H1 (cell line): Measurements from ENCODE around the gene TBC1D10A. TPM values are rescaled to one million over a fixed set of nuclear protein-coding genes. Genes with fewer than 3 reads are reported as not detected.
A peak's percentile ranks its signal among the peaks of the same experiment; 100 is the strongest.

Experiments
- CTCF ChIA-PET: fragments of 300-600 bp; sonication (Branson Sonifier 250); formaldehyde crosslinking; loops from one replicate; lab custom pipeline; 2021; ENCODE audit not compliant: partially characterized antibody; lab: Charles Lee
- POLR2A ChIA-PET: fragments of 300-600 bp; sonication (Branson Sonifier 250); formaldehyde crosslinking; loops from one replicate; lab custom pipeline; 2021; ENCODE audit warnings: inconsistent platforms; ENCODE audit not compliant: partially characterized antibody; lab: Charles Lee
- DNase-seq, 2 experiments: peaks; one replicate each; pipeline versions ENCODE4 v3.0.0 to v3.0.0-alpha.2; 2010 to 2022; ENCODE audit warnings: low spot score in 2 of 2, low read depth in 1 of 2, mixed read lengths in 1 of 2
- FAIRE-seq: peaks from 2 replicates; lab custom pipeline; 2011; peaks lifted over from hg19 to GRCh38; lab: Jason Lieb, UNC
- H2AFZ ChIP-seq: 2 replicates; pipeline ENCODE4 v1.8.1; 2012; ENCODE audit warnings: low read length, inconsistent platforms
- H2AK5ac ChIP-seq: 2 replicates; pipeline ENCODE4 v1.6.1; 2013; ENCODE audit warnings: low read depth, low read length
- H2BK120ac ChIP-seq: replicated peaks from 2 replicates; pipeline ENCODE3; 2013; ENCODE audit warnings: low read depth, low read length, inconsistent platforms
- H2BK12ac ChIP-seq: 2 replicates; pipeline ENCODE4 v1.6.1; 2013; ENCODE audit warnings: low read depth, low read length
- H2BK15ac ChIP-seq: 2 replicates; pipeline ENCODE4 v1.6.1; 2013; ENCODE audit warnings: low read length
- H2BK20ac ChIP-seq: 2 replicates; pipeline ENCODE4 v1.6.1; 2013; ENCODE audit warnings: low read length
- H2BK5ac ChIP-seq: 2 replicates; pipeline ENCODE4 v1.6.1; 2013; ENCODE audit warnings: low read depth, low read length
- H3K14ac ChIP-seq: 2 replicates; pipeline ENCODE4 v1.6.1; 2013; ENCODE audit warnings: inconsistent platforms; ENCODE audit not compliant: insufficient read length
- H3K18ac ChIP-seq: 2 replicates; pipeline ENCODE4 v1.6.1; 2013; ENCODE audit warnings: low read length; ENCODE audit errors: extremely low read depth
- H3K23ac ChIP-seq: 2 replicates; pipeline ENCODE4 v1.6.1; 2013; ENCODE audit warnings: inconsistent platforms; ENCODE audit not compliant: insufficient read length
- H3K23me2 ChIP-seq: 2 replicates; pipeline ENCODE4 v1.6.1; 2013; ENCODE audit warnings: low read depth, low read length
- H3K27ac ChIP-seq: 2 replicates; pipeline ENCODE4 v1.6.1; 2011; ENCODE audit warnings: low read depth, low read length, inconsistent platforms
- H3K27me3 ChIP-seq, 4 experiments: replicated peaks in 1 of 4; 1 replicate in 1 of 4; 2 replicates in 3 of 4; pipeline versions ENCODE4 v1.6.1 to v1.8.1; 2011 to 2013; ENCODE audit warnings: low read length in 3 of 4, mild to moderate bottlenecking in 3 of 4, inconsistent platforms in 2 of 4, mixed read lengths in 2 of 4, moderate library complexity in 1 of 4; ENCODE audit not compliant: control insufficient read depth in 3 of 4, insufficient read depth in 3 of 4; ENCODE audit errors: extremely low read depth in 1 of 4
- H3K36me3 ChIP-seq, 4 experiments: 2 replicates each; pipeline versions ENCODE4 v1.6.1 to v1.8.1; 2011 to 2013; ENCODE audit warnings: mild to moderate bottlenecking in 4 of 4, low read length in 3 of 4, moderate library complexity in 2 of 4, control low read depth in 1 of 4, inconsistent platforms in 1 of 4; ENCODE audit not compliant: insufficient read depth in 4 of 4, control insufficient read depth in 2 of 4
- H3K4ac ChIP-seq: replicated peaks from 2 replicates; pipeline ENCODE3; 2013; ENCODE audit warnings: low read length, low read depth, mixed read lengths, inconsistent platforms; ENCODE audit not compliant: insufficient read length
- H3K4me1 ChIP-seq, 4 experiments: replicated peaks in 1 of 4; 1 replicate in 1 of 4; 2 replicates in 3 of 4; pipeline versions ENCODE4 v1.6.1 to v1.8.1; 2011 to 2013; ENCODE audit warnings: low read length in 3 of 4, inconsistent platforms in 2 of 4, mixed read lengths in 1 of 4; ENCODE audit not compliant: insufficient read depth in 4 of 4, control insufficient read depth in 3 of 4
- H3K4me2 ChIP-seq, 2 experiments: 2 replicates each; pipeline versions ENCODE4 v1.6.1 to v1.8.1; 2011 to 2013; ENCODE audit warnings: low read depth in 2 of 2, low read length in 2 of 2, control low read depth in 1 of 2, inconsistent platforms in 1 of 2, mild to moderate bottlenecking in 1 of 2; ENCODE audit not compliant: insufficient read depth in 1 of 2
- H3K4me3 ChIP-seq, 4 experiments: fragments of 200-600, 300-600 bp in 1 of 4; sonication (generic), shearing (Covaris generic), sonication (Bioruptor Twin) in 1 of 4; 2 replicates each; pipeline versions ENCODE4 v1.5.1 to v1.8.1; 2011 to 2016; ENCODE audit warnings: low read length in 4 of 4, low read depth in 3 of 4, control low read depth in 2 of 4, inconsistent platforms in 2 of 4, mild to moderate bottlenecking in 2 of 4, mixed read lengths in 1 of 4, moderate library complexity in 1 of 4; ENCODE audit not compliant: insufficient read depth in 2 of 4; ENCODE audit errors: extremely low read depth in 1 of 4
- H3K56ac ChIP-seq: replicated peaks from 2 replicates; pipeline ENCODE3; 2013; ENCODE audit warnings: low read depth, mild to moderate bottlenecking, mixed read lengths, low read length, inconsistent platforms; ENCODE audit not compliant: insufficient read length
- H3K79me1 ChIP-seq: 2 replicates; pipeline ENCODE4 v1.6.1; 2013; ENCODE audit warnings: low read depth, low read length, control low read depth
- H3K79me2 ChIP-seq, 2 experiments: 2 replicates each; pipeline versions ENCODE4 v1.6.1 to v1.8.1; 2012 to 2013; ENCODE audit warnings: low read length in 2 of 2, mild to moderate bottlenecking in 2 of 2, inconsistent platforms in 1 of 2; ENCODE audit not compliant: insufficient read depth in 2 of 2, control insufficient read depth in 1 of 2
- H3K9ac ChIP-seq, 4 experiments: replicated peaks in 1 of 4; 1 replicate in 1 of 4; 2 replicates in 3 of 4; pipeline versions ENCODE4 v1.6.1 to v1.8.1; 2011 to 2013; ENCODE audit warnings: low read depth in 3 of 4, low read length in 3 of 4, control low read depth in 2 of 4, mild to moderate bottlenecking in 2 of 4, moderate library complexity in 2 of 4, inconsistent platforms in 1 of 4; ENCODE audit errors: extremely low read depth in 1 of 4
- H3K9me3 ChIP-seq, 2 experiments: 2 replicates each; pipeline versions ENCODE4 v1.6.1 to v1.8.1; 2012 to 2013; ENCODE audit warnings: mild to moderate bottlenecking in 2 of 2, moderate library complexity in 2 of 2, control low read depth in 1 of 2, inconsistent platforms in 1 of 2, low read depth in 1 of 2, low read length in 1 of 2, mixed read lengths in 1 of 2; ENCODE audit not compliant: insufficient read depth in 2 of 2
- H4K20me1 ChIP-seq, 2 experiments: replicated peaks in 1 of 2; 2 replicates each; pipeline versions ENCODE3 to v1.8.1; 2011 to 2013; ENCODE audit warnings: inconsistent platforms in 2 of 2, low read length in 2 of 2, mild to moderate bottlenecking in 1 of 2; ENCODE audit not compliant: insufficient read depth in 2 of 2, control insufficient read depth in 1 of 2
- H4K5ac ChIP-seq: 2 replicates; pipeline ENCODE4 v1.6.1; 2013; ENCODE audit warnings: low read length, low read depth, mixed read lengths, inconsistent platforms; ENCODE audit not compliant: insufficient read length
- H4K8ac ChIP-seq: 2 replicates; pipeline ENCODE4 v1.8.0; 2013; ENCODE audit warnings: mild to moderate bottlenecking, moderate library complexity, low read length, inconsistent platforms; ENCODE audit not compliant: insufficient read depth; ENCODE audit errors: extremely low read depth
- H4K91ac ChIP-seq: replicated peaks from 2 replicates; pipeline ENCODE3; 2013; ENCODE audit warnings: low read length, mixed read lengths, inconsistent platforms; ENCODE audit not compliant: insufficient read length
- CBX8 ChIP-seq: fragments of 300-800, 300-1000 bp; sonication (generic); IDR thresholded peaks from 2 replicates; pipeline ENCODE4 v1.7.1; 2016; ENCODE audit warnings: low read depth, low read length, borderline replicate concordance
- CHD1 ChIP-seq: IDR thresholded peaks from 2 replicates; pipeline ENCODE4 v1.6.1; 2012; ENCODE audit warnings: low read depth, low read length, improper control_type of control experiment
- EZH2 ChIP-seq: fragments of 200-600 bp; sonication (generic); IDR thresholded peaks from 2 replicates; pipeline ENCODE4 v1.7.1; 2012; ENCODE audit warnings: low read depth, mild to moderate bottlenecking, moderate library complexity, low read length, inconsistent platforms; ENCODE audit not compliant: severe bottlenecking
- KDM1A ChIP-seq: fragments of 200-600, 300-600 bp; sonication (generic); IDR thresholded peaks from 2 replicates; pipeline ENCODE4 v1.7.1; 2016; ENCODE audit warnings: mild to moderate bottlenecking, low read length, borderline replicate concordance
- MAX ChIP-seq: IDR thresholded peaks from 2 replicates; pipeline ENCODE4 v1.6.1; 2012; ENCODE audit warnings: inconsistent platforms
- NRF1 ChIP-seq: IDR thresholded peaks from 2 replicates; pipeline ENCODE4 v1.6.1; 2011; ENCODE audit warnings: mild to moderate bottlenecking, low read depth, low read length, improper control_type of control experiment
- SIRT6 ChIP-seq: IDR thresholded peaks from one replicate; pipeline ENCODE4 v1.7.1; 2012; ENCODE audit warnings: low read length, inconsistent platforms
- USF2 ChIP-seq: IDR thresholded peaks from 2 replicates; pipeline ENCODE4 v1.6.1; 2011; ENCODE audit warnings: low read length, improper control_type of control experiment
- WGBS, 2 experiments: shearing (Covaris generic) in 1 of 2; methylation state at CpG; one replicate each; pipeline versions ENCODE4 v1.1.6 to v1.1.7; 2013 to 2015; ENCODE audit warnings: low lambda C conversion rate in 2 of 2, mixed read lengths in 2 of 2, inconsistent platforms in 1 of 2, low coverage in 1 of 2, missing lambda C conversion rate in 1 of 2; ENCODE audit not compliant: insufficient replicate concordance in 2 of 2, insufficient coverage in 1 of 2, insufficient read length in 1 of 2; ENCODE audit errors: extremely low coverage in 1 of 2, missing lambda C conversion rate in 1 of 2; 5-methylcytosine and 5-hydroxymethylcytosine counted together
- polyA plus RNA-seq, 7 experiments: library from polyadenylated mRNA; depleted of rRNA in 3 of 7; stranded (reverse) in 5 of 7; unstranded in 2 of 7; fragments of >200 nt in 5 of 7; fragments of 200-250 nt in 2 of 7; gene quantifications; 1 replicate in 5 of 7; 2 replicates in 1 of 7; 4 replicates in 1 of 7; pipeline versions ENCODE4 v1.2.1 to v1.2.3, GENCODE V29; 2011 to 2013; ENCODE audit warnings: missing spikeins in 2 of 7, mixed read lengths in 2 of 7
- total RNA-seq: library from RNA; stranded (reverse); fragmentation: NEBNext Ultra II Directional; extraction: Animal tissue kit (Norgen Biotek cat#: 25700); gene quantifications from 2 replicates; pipeline ENCODE4 v1.2.1, GENCODE V29; 2021

TBC1D10A gene
- total and polyA plus RNA-seq, 2 of the 8 experiments (the other 6 are each of a cell fraction or from before 2014, with no cell fraction given) = 5.4 to 7.0 TPM

GRCh38 chr22:30250039-30250565 lies 76.6 kb downstream of the TBC1D10A start:
- Histone ChIP-seq H4K20me1 (peaks cover 0 to 2% of the 10 kb centered on the region in 2 experiments), H3K4me1 (peaks cover 4 to 24% (median 15%) of the 10 kb centered on the region in 4 experiments), H3K79me1 (no peaks in the 10 kb centered on the region), H3K9ac (no peak overlapping the region), H3K56ac (no peak overlapping the region), H2BK120ac (no peak overlapping the region), H3K18ac (no peak overlapping the region), H3K14ac (no peak overlapping the region), H4K8ac (no peak overlapping the region), H2AK5ac (no peak overlapping the region), H3K27me3 (no peaks in the 10 kb centered on the region; a peak in 2 of 7 replicates), H3K4me3 (no peak overlapping the region), H3K4me2 (no peak overlapping the region), H3K9me3 (no peaks in the 10 kb centered on the region), H3K4ac (no peak overlapping the region), H2BK15ac (no peak overlapping the region), H2BK20ac (no peak overlapping the region), H4K5ac (no peak overlapping the region), H3K27ac (no peak overlapping the region), H4K91ac (no peak overlapping the region), H2BK5ac (no peak overlapping the region), H3K36me3 (no peaks in the 10 kb centered on the region), H2AFZ (no peak overlapping the region), H3K23ac (no peak overlapping the region), H2BK12ac (no peak overlapping the region)
- FAIRE-seq (no peak), DNase-seq (no peak)
- CTCF ChIA-PET = interaction anchor here (1.0 to 2.1 kb wide), 6 partner anchors 12 to 181 kb away, joined by 3 to 8 read pairs (median 4); no protein-coding TSS in a partner anchor
- 96% methylated on average over 3 of the region's 3 CpGs; no CpG with 5 or more reads in 1 of the 2 experiments for whole genome bisulfite sequencing, 2 experiments
- POLR2A ChIA-PET = interaction anchor here (1.0 to 2.4 kb wide), 2 partner anchors 11 kb away, joined by 3 to 7 read pairs; no protein-coding TSS in a partner anchor
- TF ChIP-seq EZH2 (no peak), CHD1 (no peak), CBX8 (no peak), SIRT6 (no peak), KDM1A (0 out of 2 replicates have a peak, but pooled peaks have one; percentile 25), MAX (no peak), NRF1 (no peak), USF2 (no peak)
- TF ChIP-seq, all 59 proteins: peak for 1
- Histone ChIP-seq H3K23me2 (peaks cover 12% of the 10 kb centered on the region; the same call in 1 of the 2 replicates), H3K79me2 (no peaks in the 10 kb centered on the region)
